OCI-LY7 (cell line): Measurements from ENCODE around the gene EMD. TPM values are rescaled to one million over a fixed set of nuclear protein-coding genes. Genes with fewer than 3 reads are reported as not detected.

Source experiments
- Bru-seq: library from RNA; stranded (reverse); fragments of 400-500 nt; gene quantifications from one replicate; lab custom pipeline; 2021; lab: Mats Ljungman, UMichigan
- BruChase-seq, 2 experiments: library from RNA; stranded (reverse); fragments of 400-500 nt; gene quantifications; one replicate each; lab custom pipeline; 2021; lab: Mats Ljungman, UMichigan
- BruUV-seq: library from RNA; stranded (reverse); fragments of 400-500 nt; replicated peaks from 2 replicates; lab custom pipeline; 2021; lab: Mats Ljungman, UMichigan
- CTCF ChIA-PET: fragments of 300-600 bp; sonication (Branson Sonifier 250); formaldehyde crosslinking; loops from one replicate; lab custom pipeline; 2022; ENCODE audit warnings: antibody characterized with exemption; ENCODE audit not compliant: unreplicated experiment; lab: Charles Lee
- POLR2A ChIA-PET: fragments of 300-600 bp; sonication (Branson Sonifier 250); formaldehyde crosslinking; loops from one replicate; lab custom pipeline; 2022; ENCODE audit warnings: antibody characterized with exemption; lab: Charles Lee
- DNase-seq: peaks from one replicate; pipeline ENCODE4 v3.0.0-alpha.2; 2015; ENCODE audit warnings: low spot score
- H2AFZ ChIP-seq: fragments of 200-600 bp; sonication (generic), shearing (Covaris generic); 2 replicates; pipeline ENCODE4 v1.6.1; 2014; ENCODE audit warnings: mild to moderate bottlenecking, antibody characterized with exemption, low read length, moderate library complexity
- H3K27ac ChIP-seq: fragments of 200-600 bp; sonication (generic); 2 replicates; pipeline ENCODE4 v1.5.1; 2014; ENCODE audit warnings: mixed run types, low read depth, mild to moderate bottlenecking, moderate library complexity, low read length, inconsistent platforms; ENCODE audit not compliant: poor library complexity, severe bottlenecking
- H3K36me3 ChIP-seq: fragments of 200-600 bp; sonication (generic); 2 replicates; pipeline ENCODE4 v1.6.1; 2014; ENCODE audit warnings: mild to moderate bottlenecking, antibody characterized with exemption, low read length, moderate library complexity, mixed read lengths; ENCODE audit not compliant: insufficient read depth
- H3K4me1 ChIP-seq: fragments of 200-600 bp; sonication (generic); 2 replicates; pipeline ENCODE4 v1.5.1; 2014; ENCODE audit warnings: mild to moderate bottlenecking, low read length; ENCODE audit not compliant: insufficient read depth, poor library complexity, severe bottlenecking
- H3K4me2 ChIP-seq: fragments of 200-600 bp; sonication (generic); 2 replicates; pipeline ENCODE4 v1.6.1; 2014; ENCODE audit warnings: mild to moderate bottlenecking, low read length
- H3K4me3 ChIP-seq: fragments of 200-600 bp; sonication (generic); 2 replicates; pipeline ENCODE4 v1.5.1; 2014; ENCODE audit warnings: mild to moderate bottlenecking, low read depth, low read length; ENCODE audit not compliant: poor library complexity, severe bottlenecking
- H3K79me2 ChIP-seq: fragments of 200-600 bp; sonication (generic); 2 replicates; pipeline ENCODE4 v1.6.1; 2016; ENCODE audit warnings: low read depth, mild to moderate bottlenecking, low read length, moderate library complexity, mixed read lengths; ENCODE audit not compliant: insufficient read depth
- H3K9me2 ChIP-seq: fragments of 200-600 bp; sonication (generic); 2 replicates; pipeline ENCODE4 v1.6.1; 2016; ENCODE audit warnings: mild to moderate bottlenecking, low read length, mixed read lengths; ENCODE audit not compliant: insufficient read depth
- H3K9me3 ChIP-seq: fragments of 200-600 bp; sonication (generic); 2 replicates; pipeline ENCODE4 v1.6.1; 2014; ENCODE audit warnings: mild to moderate bottlenecking, mixed run types, low read length, mixed read lengths
- H4K20me1 ChIP-seq: fragments of 200-600 bp; sonication (generic); 2 replicates; pipeline ENCODE4 v1.6.1; 2014; ENCODE audit warnings: mild to moderate bottlenecking, antibody characterized with exemption, low read length, moderate library complexity, mixed read lengths; ENCODE audit not compliant: insufficient read depth
- EZH2phosphoT487 ChIP-seq: fragments of 200-600 bp; sonication (generic); IDR thresholded peaks from 2 replicates; pipeline ENCODE4 v1.6.1; 2018; ENCODE audit warnings: low read depth, borderline replicate concordance, mild to moderate bottlenecking, mixed run types, antibody characterized with exemption, low read length, moderate library complexity, mixed read lengths
- intact Hi-C: fragments of 100-400 bp; cut with micrococcal nuclease; formaldehyde crosslinking; loops from one replicate; pipeline ENCODE4 v1.10.0; 2022; ENCODE audit not compliant: unreplicated experiment
- long read RNA-seq: library from polyadenylated mRNA; stranded (forward); transcript quantifications from one replicate; pipeline ENCODE4 v2.0.0, GENCODE V29; 2022
- total RNA-seq, 2 experiments: library from RNA; depleted of rRNA in 1 of 2; stranded (reverse); fragments of >200 nt in 1 of 2; shearing (Covaris generic) in 1 of 2; gene quantifications; 2 replicates each; pipeline ENCODE4 v1.2.3, GENCODE V29; 2014 to 2022
- TF ChIP-seq, protein P1 (sequence below): fragments of 200-600 bp; sonication (generic); conservative IDR thresholded peaks from 2 replicates; pipeline ENCODE4 v1.5.1; 2014; ENCODE audit warnings: mild to moderate bottlenecking, antibody characterized with exemption, low read length, moderate library complexity, mixed read lengths

Gene EMD
- total RNA-seq (2014; rRNA removed; shearing (Covaris generic)) (25.3 and 35.4 TPM in 2 replicates), total RNA-seq (2022) (64.1 and 64.6 TPM in 2 replicates), Bru-seq, nascent RNA (percentile 69 among the genes with signal in this experiment), BruChase-seq, experiment 1, labeled RNA remaining after a 6-hour chase (percentile 96 among the genes with signal in this experiment), BruChase-seq, experiment 2, labeled RNA remaining after a 2-hour chase (percentile 86 among the genes with signal in this experiment)
- long read RNA-seq, partial matches to known transcripts, result 1 of 8 reads
- long read RNA-seq, other reads (novel, unspliced or antisense), result 3 of 8 reads

DNA sequence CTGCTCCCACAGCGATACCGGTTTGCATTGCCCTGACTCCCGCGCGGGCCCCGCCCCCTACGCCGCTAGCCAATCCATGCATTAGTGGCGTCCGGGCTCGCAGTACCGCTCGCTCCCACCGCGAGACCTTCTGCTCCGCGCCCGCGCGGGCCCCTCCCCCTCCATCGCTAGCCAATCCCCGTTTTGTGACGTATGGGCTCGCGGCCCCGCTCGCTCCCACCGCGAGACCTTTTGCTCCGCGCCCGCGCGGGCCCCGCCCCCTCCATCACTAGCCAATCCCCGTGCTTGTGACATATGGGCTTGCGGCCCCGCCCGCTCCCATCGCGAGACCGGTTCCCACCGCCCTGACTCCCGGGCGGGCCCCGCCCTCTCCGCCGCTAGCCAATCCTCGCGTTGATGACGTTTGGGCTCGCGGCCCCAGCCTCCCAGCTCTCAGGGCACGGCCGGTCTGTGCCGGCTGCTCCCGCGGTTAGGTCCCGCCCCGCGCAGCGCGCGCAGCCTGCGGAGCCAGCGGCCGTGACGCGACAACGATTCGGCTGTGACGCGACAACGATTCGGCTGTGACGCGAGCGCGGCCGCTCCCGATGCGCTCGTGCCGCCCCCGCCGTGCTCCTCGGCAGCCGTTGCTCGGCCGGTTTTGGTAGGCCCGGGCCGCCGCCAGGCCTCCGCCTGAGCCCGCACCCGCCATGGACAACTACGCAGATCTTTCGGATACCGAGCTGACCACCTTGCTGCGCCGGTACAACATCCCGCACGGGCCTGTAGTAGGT lies at the start of gene EMD:
TSS of gene EMD (plus strand) at position 497 of the 770 bp plus-strand sequence. CDS start at position 687, 190 bp downstream.
- Histone ChIP-seq H3K4me2 (peak within 1 kb of the TSS; percentile 77), H3K79me2 (peaks cover 13% of the 10 kb centered on the region), H3K4me1 (peaks cover 32% of the 10 kb centered on the region), H2AFZ (no peak within 1 kb of the TSS), H3K4me3 (peak within 1 kb of the TSS; percentile 88), H3K9me3 (no peaks in the 10 kb centered on the region), H4K20me1 (no peaks in the 10 kb centered on the region), H3K27ac (peak within 1 kb of the TSS; percentile 69), H3K9me2 (no peaks in the 10 kb centered on the region), H3K36me3 (peaks cover 4% of the 10 kb centered on the region; the same call in 1 of the 2 replicates)
- BruUV-seq, result no TSS peak
- ChIA-PET POLR2A (interaction anchor here (0.9 kb wide), 1 partner anchor 338 kb away, joined by 5 read pairs; no protein-coding TSS in a partner anchor), CTCF (no interaction called here)
- DNase-seq, result peak; percentile 97
- intact Hi-C loops, result loop anchor here (1.0 to 10.0 kb wide), 2 partner anchors 407 to 454 kb away; partner anchors contain the start of genes ARHGAP4 and TMEM187
- no peak for TF ChIP-seq EZH2phosphoT487

DNA sequence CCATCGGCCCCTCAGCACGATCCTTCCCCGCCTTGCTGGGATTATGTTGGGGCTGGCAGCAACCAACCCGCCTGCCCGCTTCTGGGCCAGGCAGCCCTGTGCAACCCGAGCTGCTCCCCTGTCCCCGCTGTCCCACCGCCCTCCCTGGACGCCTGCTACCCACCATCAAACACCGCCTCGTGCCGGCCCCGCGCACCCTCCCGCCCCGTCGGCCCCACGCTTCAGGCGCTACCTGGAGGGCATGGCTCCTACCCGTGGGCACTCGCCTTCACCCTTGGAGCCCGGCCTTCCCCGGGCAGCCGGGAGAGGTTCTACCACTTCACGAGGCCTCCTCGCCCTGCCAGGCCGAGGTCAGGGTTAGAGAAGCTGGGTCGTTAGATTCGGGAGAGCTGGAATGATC lies 46.5 kb upstream of the EMD start:
- Histone ChIP-seq H3K4me1 (peaks cover 55% of the 10 kb centered on the region), H3K79me2 (no peaks in the 10 kb centered on the region), H3K4me3 (no peak overlapping the region), H2AFZ (no peak overlapping the region), H3K9me2 (no peaks in the 10 kb centered on the region), H3K27ac (no peak overlapping the region), H3K4me2 (no peak overlapping the region), H3K36me3 (no peaks in the 10 kb centered on the region), H4K20me1 (no peaks in the 10 kb centered on the region), H3K9me3 (no peaks in the 10 kb centered on the region)
- intact Hi-C loops, result no loop called here
- ChIA-PET POLR2A (no interaction called here), CTCF (interaction anchor here (0.6 kb wide), 1 partner anchor 195 kb away, joined by 3 read pairs; no protein-coding TSS in a partner anchor)
- no peak for DNase-seq
- BruUV-seq, result no TSS peak
- TF ChIP-seq EZH2phosphoT487, result no peak
- TF ChIP-seq, protein P1, sequence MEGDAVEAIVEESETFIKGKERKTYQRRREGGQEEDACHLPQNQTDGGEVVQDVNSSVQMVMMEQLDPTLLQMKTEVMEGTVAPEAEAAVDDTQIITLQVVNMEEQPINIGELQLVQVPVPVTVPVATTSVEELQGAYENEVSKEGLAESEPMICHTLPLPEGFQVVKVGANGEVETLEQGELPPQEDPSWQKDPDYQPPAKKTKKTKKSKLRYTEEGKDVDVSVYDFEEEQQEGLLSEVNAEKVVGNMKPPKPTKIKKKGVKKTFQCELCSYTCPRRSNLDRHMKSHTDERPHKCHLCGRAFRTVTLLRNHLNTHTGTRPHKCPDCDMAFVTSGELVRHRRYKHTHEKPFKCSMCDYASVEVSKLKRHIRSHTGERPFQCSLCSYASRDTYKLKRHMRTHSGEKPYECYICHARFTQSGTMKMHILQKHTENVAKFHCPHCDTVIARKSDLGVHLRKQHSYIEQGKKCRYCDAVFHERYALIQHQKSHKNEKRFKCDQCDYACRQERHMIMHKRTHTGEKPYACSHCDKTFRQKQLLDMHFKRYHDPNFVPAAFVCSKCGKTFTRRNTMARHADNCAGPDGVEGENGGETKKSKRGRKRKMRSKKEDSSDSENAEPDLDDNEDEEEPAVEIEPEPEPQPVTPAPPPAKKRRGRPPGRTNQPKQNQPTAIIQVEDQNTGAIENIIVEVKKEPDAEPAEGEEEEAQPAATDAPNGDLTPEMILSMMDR, result no peak

DNA sequence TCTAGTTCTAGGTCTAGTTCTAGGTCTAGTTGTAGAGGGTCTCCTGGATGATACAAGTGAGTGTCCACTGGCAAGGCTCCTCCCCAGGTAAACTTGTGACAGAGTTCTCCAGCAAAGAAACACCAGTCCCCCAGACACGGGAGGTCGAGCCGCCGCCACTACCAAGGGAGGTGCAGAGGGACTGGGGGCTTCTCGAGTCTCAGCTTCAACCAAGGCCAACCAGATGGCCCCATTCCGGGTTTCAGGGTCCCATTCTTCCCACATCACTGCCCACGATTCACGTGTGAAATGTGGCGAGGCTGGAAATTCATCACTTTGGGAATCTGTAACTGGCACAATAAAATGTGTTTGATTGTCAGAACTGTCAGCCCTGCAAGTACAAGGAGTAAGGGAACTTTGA lies 46.0 kb upstream of the EMD start:
- no TSS peak for BruUV-seq
- H3K4me3 ChIP-seq, result peak overlapping the region; percentile 22
- H3K9me2 ChIP-seq, result no peaks in the 10 kb centered on the region
- no peaks in the 10 kb centered on the region for H3K36me3 ChIP-seq
- no peaks in the 10 kb centered on the region for H3K79me2 ChIP-seq
- CTCF ChIA-PET, result no interaction called here
- H2AFZ ChIP-seq, result no peak overlapping the region; the same call in 1 of the 2 replicates
- H3K9me3 ChIP-seq, result no peaks in the 10 kb centered on the region
- POLR2A ChIA-PET, result interaction anchor here (0.6 kb wide), 1 partner anchor 354 kb away, joined by 3 read pairs; no protein-coding TSS in a partner anchor
- peak overlapping the region; percentile 75 for H3K27ac ChIP-seq
- intact Hi-C loops, result no loop called here
- H3K4me1 ChIP-seq, result peaks cover 52% of the 10 kb centered on the region
- peak overlapping the region; percentile 52 for H3K4me2 ChIP-seq
- no peak for DNase-seq
- H4K20me1 ChIP-seq, result no peaks in the 10 kb centered on the region
- TF ChIP-seq EZH2phosphoT487, result no peak
- TF ChIP-seq, protein P1, result no peak
